Stimulated activated CD8-positive, alpha-beta memory T cell treated with anti-CD3 and anti-CD28 coated beads, Interleukin-2, amount 100 ng/mL, for 1 hour (primary cell): ENCODE measurements around the gene IMMP2L.
"Not testable (repeated sequence)": the region's sequence is repeated elsewhere in the genome, so short reads cannot be mapped to it uniquely, and the experiment has no call there.

Source experiments
- DNase-seq, 2 donors: peaks; one replicate each; pipeline ENCODE4 v3.0.0-alpha.2; 2020; ENCODE audit warnings: low read depth in 2 of 2

IMMP2L gene

GRCh38 chr7:111264981-111265380 is 297.3 kb downstream of the IMMP2L start:
- no peak for DNase-seq

GRCh38 chr7:111264111-111264868 is 298.0 kb downstream of the IMMP2L start:
- no peak for DNase-seq

- no peak for DNase-seq
These were observed 299.8 kb downstream of the IMMP2L start for GRCh38 chr7:111262293-111263116.

GRCh38 chr7:111261496-111261895 is 300.8 kb downstream of the IMMP2L start:
- no peak for DNase-seq

GRCh38 chr7:111259991-111260390 is 302.3 kb downstream of the IMMP2L start:
- DNase-seq, result no peak

- DNase-seq, result no peak
These were observed 305.9 kb downstream of the IMMP2L start for GRCh38 chr7:111256391-111256790.

- DNase-seq, result no peak
These were observed 306.7 kb downstream of the IMMP2L start for GRCh38 chr7:111255576-111255975.

- not testable (repeated sequence) for DNase-seq
These were observed 310.9 kb downstream of the IMMP2L start for GRCh38 chr7:111251365-111251764.

GRCh38 chr7:111249807-111250206 is 312.5 kb downstream of the IMMP2L start:
- DNase-seq, result not testable (repeated sequence)

GRCh38 chr7:111242141-111242755 is 320.0 kb downstream of the IMMP2L start:
- DNase-seq, result no peak

GRCh38 chr7:111240371-111240770 is 321.9 kb downstream of the IMMP2L start:
- no peak for DNase-seq

- DNase-seq, result no peak
These were observed 322.9 kb downstream of the IMMP2L start for GRCh38 chr7:111239437-111239836.

- no peak for DNase-seq
These were observed 323.4 kb downstream of the IMMP2L start for GRCh38 chr7:111238886-111239285.

- DNase-seq, result no peak
These were observed 326.6 kb downstream of the IMMP2L start for GRCh38 chr7:111235709-111236108.

- no peak for DNase-seq
These were observed 329.8 kb downstream of the IMMP2L start for GRCh38 chr7:111232249-111233084.

GRCh38 chr7:111229916-111230315 is 332.4 kb downstream of the IMMP2L start:
- no peak for DNase-seq

GRCh38 chr7:111229181-111229740 is 333.0 kb downstream of the IMMP2L start:
- DNase-seq, result no peak

GRCh38 chr7:111228437-111228836 is 333.9 kb downstream of the IMMP2L start:
- no peak for DNase-seq

GRCh38 chr7:111226800-111227199 is 335.5 kb downstream of the IMMP2L start:
- DNase-seq, result no peak

- no peak for DNase-seq
These were observed 337.7 kb downstream of the IMMP2L start for GRCh38 chr7:111224354-111225231.
